Astrocyte of the cerebellum (primary cell): Measurements from ENCODE around the gene CECR2.

Experiments used
- DNase-seq: peaks from one replicate; pipeline ENCODE4 v3.0.0-alpha.2; 2011; ENCODE audit warnings: low read depth
- H3K4me3 ChIP-seq: 2 replicates; pipeline ENCODE4 v1.5.1; 2011; ENCODE audit warnings: mild to moderate bottlenecking, low read depth, low read length, moderate library complexity
- CTCF ChIP-seq: IDR thresholded peaks from 2 replicates; pipeline ENCODE4 v1.5.1; 2012; ENCODE audit warnings: low read length, low read depth, moderate library complexity, mild to moderate bottlenecking; ENCODE audit errors: missing control alignments
- in situ Hi-C: cut with HindIII; loops from 2 replicates; pipeline ENCODE4 v1.10.0; 2017; ENCODE audit warnings: low sequenced_read_pairs

Gene CECR2

GRCh38 chr22:17403906-17404305 lies 34.6 kb downstream of the CECR2 start:
- DNase-seq: no peak
- no peak for TF ChIP-seq CTCF
- in situ Hi-C loops: no loop called here
- no peak overlapping the region for H3K4me3 ChIP-seq

GRCh38 chr22:17407643-17408042 lies 38.4 kb downstream of the CECR2 start:
- no peak for DNase-seq
- in situ Hi-C loops: no loop called here
- no peak for TF ChIP-seq CTCF
- H3K4me3 ChIP-seq: no peak overlapping the region

- no peak for DNase-seq
- no peak for TF ChIP-seq CTCF
- H3K4me3 ChIP-seq: no peak overlapping the region
- in situ Hi-C loops: no loop called here
Observed at GRCh38 chr22:17410576-17410975, 41.3 kb downstream of the CECR2 start.

- no peak for TF ChIP-seq CTCF
- DNase-seq: no peak
- in situ Hi-C loops: no loop called here
- H3K4me3 ChIP-seq: no peak overlapping the region
Observed at GRCh38 chr22:17411213-17411612, 42.0 kb downstream of the CECR2 start.

GRCh38 chr22:17412232-17412631 lies 43.0 kb downstream of the CECR2 start:
- in situ Hi-C loops: no loop called here
- no peak for TF ChIP-seq CTCF
- no peak for DNase-seq
- no peak overlapping the region for H3K4me3 ChIP-seq

- no peak overlapping the region for H3K4me3 ChIP-seq
- TF ChIP-seq CTCF: no peak
- in situ Hi-C loops: no loop called here
- no peak for DNase-seq
Observed at GRCh38 chr22:17418890-17419324, 49.6 kb downstream of the CECR2 start.

GRCh38 chr22:17419348-17419747 lies 50.1 kb downstream of the CECR2 start:
- no peak for TF ChIP-seq CTCF
- DNase-seq: no peak
- in situ Hi-C loops: no loop called here
- no peak overlapping the region for H3K4me3 ChIP-seq
